Natural killer cell (primary cell): ENCODE results near the gene DYNC1H1. TPM values are rescaled to one million over a fixed set of nuclear protein-coding genes. Genes with fewer than 3 reads are reported as not detected.

Experiments
- ATAC-seq, 3 donors: fragments of 150-1000 bp in 2 of 3; fragments of 200-7000 bp in 1 of 3; cut with Tn5 transposase; 1 replicate in 1 of 3; 2 replicates in 2 of 3; pipeline ENCODE4 v1.10.0; 2021; ENCODE audit warnings: mild to moderate bottlenecking in 2 of 3, moderate library complexity in 2 of 3
- DNase-seq, 2 donors: peaks; one replicate each; pipeline versions ENCODE4 v3.0.0 to v3.0.0-alpha.2; 2013 to 2021; ENCODE audit warnings: mixed read lengths in 1 of 2
- H3K27ac ChIP-seq: one replicate; pipeline ENCODE4 v1.5.1; 2013; ENCODE audit warnings: mild to moderate bottlenecking, low read length
- H3K27me3 ChIP-seq: one replicate; pipeline ENCODE4 v1.6.1; 2013; ENCODE audit warnings: low read length; ENCODE audit not compliant: control insufficient read depth, insufficient read depth
- H3K36me3 ChIP-seq: one replicate; pipeline ENCODE4 v1.6.1; 2013; ENCODE audit warnings: low read length; ENCODE audit not compliant: control insufficient read depth, insufficient read depth
- H3K4me1 ChIP-seq: one replicate; pipeline ENCODE4 v1.6.1; 2013; ENCODE audit warnings: low read length; ENCODE audit not compliant: control insufficient read depth, insufficient read depth
- H3K4me3 ChIP-seq: one replicate; pipeline ENCODE4 v1.5.1; 2013; ENCODE audit warnings: low read length
- H3K9me3 ChIP-seq: one replicate; pipeline ENCODE4 v1.6.1; 2013; ENCODE audit warnings: low read length; ENCODE audit not compliant: control insufficient read depth, insufficient read depth
- H3K27ac Mint-ChIP-seq, 2 donors: one replicate each; pipeline ENCODE4 v1.8.0; 2022; ENCODE audit warnings: mild to moderate bottlenecking in 2 of 2, mixed read lengths in 2 of 2, moderate library complexity in 1 of 2
- H3K27me3 Mint-ChIP-seq, 2 donors: one replicate each; pipeline ENCODE4 v1.8.0; 2022; ENCODE audit warnings: low read depth in 2 of 2, mixed read lengths in 2 of 2
- H3K36me3 Mint-ChIP-seq: one replicate; pipeline ENCODE4 v1.8.0; 2022; ENCODE audit warnings: mixed read lengths
- H3K4me1 Mint-ChIP-seq, 2 donors: one replicate each; pipeline ENCODE4 v1.8.0; 2022; ENCODE audit warnings: mixed read lengths in 2 of 2
- H3K4me3 Mint-ChIP-seq: one replicate; pipeline ENCODE4 v1.8.0; 2022; ENCODE audit warnings: mild to moderate bottlenecking, moderate library complexity, mixed read lengths
- H3K9me3 Mint-ChIP-seq, 2 donors: one replicate each; pipeline ENCODE4 v1.8.0; 2022; ENCODE audit warnings: mixed read lengths in 2 of 2
- WGBS: methylation state at CpG from one replicate; pipeline ENCODE4 v1.1.7; 2013; ENCODE audit warnings: missing lambda C conversion rate; ENCODE audit not compliant: insufficient coverage; 5-methylcytosine and 5-hydroxymethylcytosine counted together
- intact Hi-C: fragments of 100-400 bp; cut with micrococcal nuclease; formaldehyde crosslinking; loops from one replicate; pipeline ENCODE4 v1.14.2; 2022
- total RNA-seq, 4 donors: library from RNA; stranded (reverse); fragments of 120-200 nt in 1 of 4; gene quantifications; one replicate each; pipeline versions ENCODE4 v1.2.3 to v1.2.4, GENCODE V29; 2013 to 2022
- TF ChIP-seq, protein P1 (sequence below): fragments of 200-600 bp; IDR thresholded peaks from one replicate; pipeline ENCODE4 v1.8.0; 2022; ENCODE audit warnings: antibody characterized with exemption

The DYNC1H1 gene
- total RNA-seq, 3 donors from 2014 or later (not counting 1 experiment from before 2014, with no cell fraction given): 313 to 381 (median 349) TPM

DNA sequence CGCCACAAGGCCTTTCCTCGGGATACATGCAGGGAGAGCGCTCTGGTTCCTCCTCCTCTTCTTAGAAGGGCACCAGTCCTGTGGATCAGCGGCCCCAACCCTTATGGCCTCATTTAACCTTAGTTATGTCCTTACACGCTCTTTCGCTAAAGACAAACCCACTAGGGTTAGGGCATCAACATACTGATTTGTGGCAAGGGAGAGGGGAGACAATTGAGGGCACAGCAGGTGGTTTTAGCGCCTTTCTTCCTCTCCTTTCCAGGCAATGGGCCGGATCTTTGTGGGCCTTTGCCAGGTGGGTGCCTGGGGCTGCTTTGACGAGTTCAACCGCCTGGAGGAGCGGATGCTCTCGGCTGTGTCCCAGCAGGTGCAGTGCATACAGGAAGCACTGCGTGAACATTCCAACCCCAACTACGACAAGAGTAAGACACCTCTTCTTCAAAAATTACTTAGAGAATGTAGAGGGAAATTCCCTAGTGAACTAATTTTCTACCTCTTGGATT, 43.6 kb downstream of the DYNC1H1 start:
- Mint-ChIP-seq H3K4me3 (no peak overlapping the region), H3K9me3 (no peaks in the 10 kb centered on the region), H3K27me3 (no peaks in the 10 kb centered on the region), H3K4me1 (no peaks in the 10 kb centered on the region), H3K36me3 (peaks cover 24% of the 10 kb centered on the region), H3K27ac (no peak overlapping the region)
- H3K9me3 ChIP-seq: no peaks in the 10 kb centered on the region
- no peaks in the 10 kb centered on the region for H3K27me3 ChIP-seq
- TF ChIP-seq, protein P1, sequence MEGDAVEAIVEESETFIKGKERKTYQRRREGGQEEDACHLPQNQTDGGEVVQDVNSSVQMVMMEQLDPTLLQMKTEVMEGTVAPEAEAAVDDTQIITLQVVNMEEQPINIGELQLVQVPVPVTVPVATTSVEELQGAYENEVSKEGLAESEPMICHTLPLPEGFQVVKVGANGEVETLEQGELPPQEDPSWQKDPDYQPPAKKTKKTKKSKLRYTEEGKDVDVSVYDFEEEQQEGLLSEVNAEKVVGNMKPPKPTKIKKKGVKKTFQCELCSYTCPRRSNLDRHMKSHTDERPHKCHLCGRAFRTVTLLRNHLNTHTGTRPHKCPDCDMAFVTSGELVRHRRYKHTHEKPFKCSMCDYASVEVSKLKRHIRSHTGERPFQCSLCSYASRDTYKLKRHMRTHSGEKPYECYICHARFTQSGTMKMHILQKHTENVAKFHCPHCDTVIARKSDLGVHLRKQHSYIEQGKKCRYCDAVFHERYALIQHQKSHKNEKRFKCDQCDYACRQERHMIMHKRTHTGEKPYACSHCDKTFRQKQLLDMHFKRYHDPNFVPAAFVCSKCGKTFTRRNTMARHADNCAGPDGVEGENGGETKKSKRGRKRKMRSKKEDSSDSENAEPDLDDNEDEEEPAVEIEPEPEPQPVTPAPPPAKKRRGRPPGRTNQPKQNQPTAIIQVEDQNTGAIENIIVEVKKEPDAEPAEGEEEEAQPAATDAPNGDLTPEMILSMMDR: no peak
- no peak for DNase-seq
- no peak overlapping the region for H3K4me3 ChIP-seq
- peaks cover 92% of the 10 kb centered on the region for H3K36me3 ChIP-seq
- intact Hi-C loops: no loop called here
- WGBS: 95% methylated on average over 12 of the region's 14 CpGs
- H3K4me1 ChIP-seq: no peaks in the 10 kb centered on the region
- ATAC-seq: no peak
- no peak overlapping the region for H3K27ac ChIP-seq

DNA sequence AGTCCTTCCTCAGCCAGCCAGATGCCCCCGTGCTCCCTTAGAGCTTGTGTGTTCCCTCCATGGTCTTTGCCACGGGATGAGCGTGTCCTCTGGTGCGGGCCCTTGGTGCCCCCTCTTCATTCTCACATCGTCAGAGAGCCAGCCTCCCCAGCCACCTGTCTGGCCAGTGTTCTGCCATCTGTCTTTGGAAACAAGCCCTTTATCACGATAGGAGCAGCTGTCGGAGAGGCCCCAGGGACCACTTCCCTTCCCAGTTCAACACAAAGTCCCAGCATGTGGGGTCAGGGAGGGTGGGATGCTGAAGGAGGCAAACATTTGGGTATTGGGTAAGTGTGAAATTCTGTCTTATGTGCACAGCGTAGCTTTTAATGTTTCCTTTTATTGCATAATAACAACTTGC, 44.5 kb downstream of the DYNC1H1 start:
- H3K27ac ChIP-seq: no peak overlapping the region
- peaks cover 92% of the 10 kb centered on the region for H3K36me3 ChIP-seq
- no peaks in the 10 kb centered on the region for H3K9me3 ChIP-seq
- DNase-seq (no peak), ATAC-seq (peak in 1 of 3 donors; percentile 12)
- H3K4me3 Mint-ChIP-seq: no peak overlapping the region
- no peaks in the 10 kb centered on the region for H3K9me3 Mint-ChIP-seq
- 98% methylated on average over 5 of the region's 8 CpGs for WGBS
- intact Hi-C loops: no loop called here
- no peaks in the 10 kb centered on the region for H3K4me1 ChIP-seq
- H3K27ac Mint-ChIP-seq: no peak overlapping the region
- no peaks in the 10 kb centered on the region for H3K4me1 Mint-ChIP-seq
- no peaks in the 10 kb centered on the region for H3K27me3 Mint-ChIP-seq
- TF ChIP-seq, protein P1: no peak
- H3K36me3 Mint-ChIP-seq: peaks cover 31% of the 10 kb centered on the region
- no peak overlapping the region for H3K4me3 ChIP-seq
- H3K27me3 ChIP-seq: no peaks in the 10 kb centered on the region

DNA sequence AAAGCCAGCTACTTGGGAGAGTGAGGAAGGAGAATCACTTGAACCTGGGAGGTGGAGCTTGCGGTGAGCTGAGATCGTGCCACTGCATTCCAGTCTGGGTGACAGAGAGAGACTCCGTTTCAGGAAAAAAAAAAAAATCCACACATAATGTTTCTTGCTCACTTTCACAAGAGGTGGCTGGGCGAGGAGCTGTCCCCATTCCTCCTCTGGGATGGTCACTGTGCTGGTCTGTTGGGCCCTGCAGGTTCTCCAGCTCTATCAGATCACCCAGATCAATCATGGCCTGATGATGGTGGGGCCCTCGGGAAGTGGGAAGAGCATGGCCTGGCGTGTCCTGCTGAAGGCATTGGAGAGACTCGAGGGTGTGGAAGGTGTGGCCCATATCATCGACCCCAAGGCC, 47.3 kb downstream of the DYNC1H1 start:
- 96% methylated on average over 8 of the region's 8 CpGs for WGBS
- H3K4me1 Mint-ChIP-seq: no peaks in the 10 kb centered on the region
- Histone ChIP-seq H3K4me1 (no peaks in the 10 kb centered on the region), H3K4me3 (no peak overlapping the region), H3K36me3 (peaks cover 91% of the 10 kb centered on the region), H3K9me3 (no peaks in the 10 kb centered on the region), H3K27me3 (no peaks in the 10 kb centered on the region), H3K27ac (no peak overlapping the region)
- H3K27me3 Mint-ChIP-seq: no peaks in the 10 kb centered on the region
- intact Hi-C loops: no loop called here
- no peak for DNase-seq
- TF ChIP-seq, protein P1: no peak
- no peaks in the 10 kb centered on the region for H3K9me3 Mint-ChIP-seq
- no peak overlapping the region for H3K27ac Mint-ChIP-seq
- no peak for ATAC-seq
- peaks cover 31% of the 10 kb centered on the region for H3K36me3 Mint-ChIP-seq
- H3K4me3 Mint-ChIP-seq: no peak overlapping the region

DNA sequence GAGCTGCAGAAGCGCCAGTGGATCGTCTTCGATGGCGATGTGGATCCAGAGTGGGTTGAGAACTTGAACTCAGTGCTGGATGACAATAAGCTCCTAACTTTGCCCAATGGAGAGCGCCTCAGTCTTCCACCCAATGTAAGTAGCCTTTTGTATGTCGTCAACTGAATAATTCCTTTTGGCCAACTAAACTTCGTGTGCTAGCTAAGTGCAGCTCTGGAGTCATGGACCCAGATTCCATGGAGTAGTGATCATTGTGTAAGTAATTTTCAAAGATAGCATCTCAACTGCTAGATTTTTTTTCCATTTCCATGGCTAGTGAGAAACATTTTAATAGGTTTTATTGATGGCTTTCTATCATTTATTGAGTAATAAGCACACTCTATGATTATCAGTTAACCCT, 48.0 kb downstream of the DYNC1H1 start:
- Histone ChIP-seq H3K27ac (no peak overlapping the region), H3K36me3 (peaks cover 93% of the 10 kb centered on the region), H3K4me1 (no peaks in the 10 kb centered on the region), H3K27me3 (no peaks in the 10 kb centered on the region), H3K4me3 (no peak overlapping the region), H3K9me3 (no peaks in the 10 kb centered on the region)
- DNase-seq: no peak
- Mint-ChIP-seq H3K27ac (no peak overlapping the region), H3K4me1 (no peaks in the 10 kb centered on the region), H3K9me3 (no peaks in the 10 kb centered on the region), H3K4me3 (no peak overlapping the region), H3K36me3 (peaks cover 31% of the 10 kb centered on the region), H3K27me3 (no peaks in the 10 kb centered on the region)
- no peak for ATAC-seq
- 98% methylated on average over 7 of the region's 7 CpGs for WGBS
- intact Hi-C loops: no loop called here
- TF ChIP-seq, protein P1: no peak
